GM21825 (cell line): ENCODE results near the gene RSBN1.
"Not testable (repeated sequence)": the region's sequence is repeated elsewhere in the genome, so short reads cannot be mapped to it uniquely, and the experiment has no call there.

Experiments used
- ATAC-seq: cut with Tn5 transposase; IDR thresholded peaks from one replicate; pipeline ENCODE4 v1.9.1; 2021; ENCODE audit warnings: mild to moderate bottlenecking, moderate library complexity; ENCODE audit not compliant: unreplicated experiment

Gene RSBN1

DNA sequence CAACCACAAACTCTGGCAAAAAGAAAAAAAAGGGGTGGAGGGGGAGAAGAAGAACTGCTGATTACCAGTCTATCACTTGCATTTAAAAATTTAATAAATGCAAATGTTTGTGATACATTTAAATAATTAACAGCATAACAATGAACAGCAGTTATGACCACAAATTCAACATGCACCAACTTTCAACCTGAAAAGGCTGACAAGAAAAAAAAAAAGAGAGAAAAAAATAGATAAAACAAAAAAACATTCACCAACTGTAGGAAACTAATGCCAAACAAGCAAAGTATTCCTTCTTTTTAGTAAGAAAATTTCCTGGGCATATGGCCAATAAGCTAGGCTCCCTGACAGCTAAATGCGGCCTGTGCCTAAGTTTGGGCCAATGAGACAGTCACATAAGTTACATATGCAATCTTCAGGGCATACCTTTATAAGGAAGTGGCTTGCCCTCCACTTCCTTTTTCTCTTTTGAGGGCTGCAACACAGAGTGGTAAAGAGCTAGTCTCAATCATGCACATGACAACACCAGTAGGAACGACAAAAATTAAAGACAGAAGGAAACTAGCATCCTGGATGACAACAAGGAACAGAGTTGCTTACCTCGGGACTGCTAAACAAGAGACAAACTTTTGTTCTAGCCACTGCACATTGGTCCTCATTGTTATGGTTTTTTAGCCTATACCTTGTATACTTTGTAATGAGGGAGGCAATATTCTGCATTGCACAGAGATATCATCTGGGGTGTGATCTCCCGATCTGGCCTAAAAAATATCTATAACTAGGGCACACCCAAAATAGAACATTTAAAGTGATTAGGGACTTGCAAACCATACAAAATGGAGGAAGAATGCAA, 28.8 kb downstream of the RSBN1 start:
- peak; percentile 89 for ATAC-seq

- ATAC-seq: no peak
Measured at GRCh38 chr1:113782406-113782805, 29.9 kb downstream of the RSBN1 start.

GRCh38 chr1:113780374-113781146, 31.7 kb downstream of the RSBN1 start:
- no peak for ATAC-seq

- no peak for ATAC-seq
Measured at GRCh38 chr1:113779542-113779941, 32.7 kb downstream of the RSBN1 start.

- no peak for ATAC-seq
Measured at GRCh38 chr1:113777561-113777960, 34.7 kb downstream of the RSBN1 start.

DNA sequence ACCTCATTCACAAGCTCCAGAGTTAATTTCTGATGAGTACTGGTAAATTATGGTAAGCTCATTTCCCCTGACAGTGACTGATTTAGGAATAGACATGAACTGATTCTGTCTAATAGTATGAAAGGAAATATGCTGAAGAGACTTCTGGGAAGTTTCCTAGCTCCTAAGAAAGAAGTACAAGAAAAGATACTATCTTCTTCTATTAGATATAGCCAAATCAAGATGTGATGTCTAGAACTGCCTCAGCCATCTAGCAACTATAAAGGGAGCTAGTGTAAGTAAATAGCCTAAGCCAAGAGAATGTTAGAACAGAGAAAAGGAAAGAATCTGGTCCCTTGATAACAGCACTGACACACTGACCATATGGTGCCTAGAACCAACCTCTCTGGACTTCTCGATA, 42.2 kb downstream of the RSBN1 start:
- ATAC-seq: no peak

- ATAC-seq: no peak
Measured at GRCh38 chr1:113769601-113769970, 42.7 kb downstream of the RSBN1 start.

- ATAC-seq: no peak
Measured at GRCh38 chr1:113768916-113769600, 43.2 kb downstream of the RSBN1 start.

GRCh38 chr1:113765306-113766230, 46.7 kb downstream of the RSBN1 start:
- ATAC-seq: no peak

DNA sequence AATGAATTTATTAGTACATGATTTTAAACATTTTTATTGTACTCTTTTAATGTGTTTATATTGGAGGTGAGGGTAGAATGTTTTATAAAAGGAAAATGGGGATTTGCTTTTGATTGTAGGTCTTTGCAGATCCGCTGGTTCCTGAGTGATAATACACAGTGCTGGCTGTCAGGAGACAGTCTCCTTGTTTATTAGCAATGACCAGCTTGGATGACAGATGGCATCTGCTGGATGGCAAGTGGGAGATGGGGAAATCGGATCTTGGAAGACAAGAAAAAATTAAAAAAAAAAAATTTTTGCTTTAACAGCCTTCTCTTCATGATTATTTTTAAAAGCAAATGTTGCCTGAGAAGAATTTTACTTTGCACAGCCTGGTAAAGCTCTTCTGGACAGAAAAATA, 48.6 kb downstream of the RSBN1 start:
- ATAC-seq: no peak

GRCh38 chr1:113761937-113762336, 50.3 kb downstream of the RSBN1 start:
- ATAC-seq: no peak

GRCh38 chr1:113760102-113761080, 51.9 kb downstream of the RSBN1 start:
- ATAC-seq: no peak

DNA sequence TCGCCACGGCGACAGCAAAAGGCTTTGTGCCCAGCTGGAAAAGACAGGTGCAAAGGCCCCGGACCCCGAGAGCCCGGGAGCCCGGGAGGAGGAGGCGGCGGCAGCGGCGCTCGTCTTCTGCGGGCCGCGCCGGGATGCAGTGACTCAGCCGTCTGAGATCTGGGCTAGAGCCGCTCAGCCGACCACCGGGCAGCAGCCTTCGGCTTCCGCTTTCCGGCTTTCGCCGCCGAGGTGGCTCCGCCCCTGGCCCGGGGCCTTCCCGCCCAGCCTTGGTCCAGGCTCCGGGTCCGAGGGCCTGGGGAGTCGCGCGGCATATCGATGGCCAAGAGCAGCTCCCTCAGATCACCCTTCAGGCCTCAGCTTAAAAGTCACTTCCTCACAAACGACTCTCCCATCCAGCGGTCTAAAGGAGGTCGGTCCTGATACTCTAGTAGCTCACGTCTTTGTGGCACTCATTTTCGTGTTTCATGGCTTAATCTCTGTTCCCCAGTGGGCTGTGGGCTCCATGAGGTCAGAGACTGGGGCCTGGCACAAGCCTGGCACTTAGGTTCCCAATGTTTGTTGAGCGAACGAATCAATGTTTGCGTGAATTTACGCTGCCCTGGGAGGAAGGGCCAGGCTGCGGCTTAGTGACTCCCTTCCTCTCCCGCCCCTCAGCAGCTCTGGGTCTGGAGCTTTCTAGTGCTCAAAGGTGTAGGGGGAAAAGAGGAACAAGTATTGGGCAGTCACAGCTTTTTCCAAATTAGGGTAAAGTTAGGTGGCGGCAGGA, 52.8 kb downstream of the RSBN1 start, which contains the start of gene PHTF1:
PHTF1 (minus strand) TSS at position 154 of the 769 bp plus-strand sequence. CDS start 783 bp downstream, outside the sequence.
- ATAC-seq: peak; percentile 82

GRCh38 chr1:113758631-113759332, 53.5 kb downstream of the RSBN1 start:
- ATAC-seq: peak; percentile 54

DNA sequence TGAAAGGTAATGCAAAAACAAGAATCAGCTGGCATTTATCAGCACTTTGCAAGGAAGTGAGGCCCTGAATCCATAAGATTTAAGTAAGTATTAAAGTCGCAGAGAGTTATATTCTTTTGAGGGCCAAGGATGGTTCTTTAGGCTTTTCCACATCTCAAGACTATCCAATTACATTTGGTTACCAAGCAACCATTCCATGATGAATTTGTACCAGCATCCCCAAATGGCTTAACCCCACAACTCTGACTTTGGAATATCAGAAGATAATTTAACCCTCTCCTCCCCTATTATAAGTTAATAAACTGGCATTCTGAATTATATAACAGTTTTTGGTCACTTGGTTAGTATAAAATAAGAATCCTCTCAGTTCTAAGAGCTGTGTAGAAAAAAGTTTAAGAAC, 55.8 kb downstream of the RSBN1 start:
- ATAC-seq: no peak

DNA sequence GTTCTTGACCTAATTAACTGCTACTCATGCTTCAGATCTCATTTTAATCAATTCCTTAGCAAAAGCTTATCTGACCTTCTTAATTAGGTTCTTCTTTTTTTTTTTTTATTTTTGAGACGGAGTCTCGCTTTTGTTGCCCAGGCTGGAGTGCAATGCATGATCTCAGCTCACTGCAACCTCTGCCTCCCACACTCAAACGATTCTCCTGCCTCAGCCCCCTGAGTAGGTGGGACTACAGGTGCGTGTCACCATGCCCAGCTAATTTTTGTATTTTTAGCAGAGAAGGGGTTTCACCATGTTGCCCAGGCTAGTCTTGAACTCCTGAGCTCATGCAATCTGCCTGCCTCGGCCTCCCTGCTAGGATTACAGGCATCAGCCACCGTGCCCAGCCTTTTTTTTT, 58.9 kb downstream of the RSBN1 start:
- not testable (repeated sequence) for ATAC-seq

DNA sequence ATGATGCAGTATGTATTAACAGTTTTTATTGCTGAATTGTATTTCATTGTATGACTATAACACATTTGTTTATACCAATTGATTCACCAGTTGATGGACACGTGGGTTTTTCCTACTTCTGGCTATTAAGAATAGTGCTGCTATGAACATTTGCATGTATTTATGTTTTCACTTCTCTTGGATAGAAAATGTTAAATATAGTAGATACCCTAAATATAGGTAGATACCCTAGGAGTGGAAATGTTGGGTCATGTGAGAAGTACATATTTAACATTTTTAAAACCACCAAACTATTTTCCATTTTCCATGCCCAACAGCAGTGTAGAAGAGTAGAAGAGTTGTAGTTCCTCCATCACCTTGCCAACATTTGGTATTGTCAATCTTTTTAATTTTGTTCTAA, 60.8 kb downstream of the RSBN1 start:
- no peak for ATAC-seq

DNA sequence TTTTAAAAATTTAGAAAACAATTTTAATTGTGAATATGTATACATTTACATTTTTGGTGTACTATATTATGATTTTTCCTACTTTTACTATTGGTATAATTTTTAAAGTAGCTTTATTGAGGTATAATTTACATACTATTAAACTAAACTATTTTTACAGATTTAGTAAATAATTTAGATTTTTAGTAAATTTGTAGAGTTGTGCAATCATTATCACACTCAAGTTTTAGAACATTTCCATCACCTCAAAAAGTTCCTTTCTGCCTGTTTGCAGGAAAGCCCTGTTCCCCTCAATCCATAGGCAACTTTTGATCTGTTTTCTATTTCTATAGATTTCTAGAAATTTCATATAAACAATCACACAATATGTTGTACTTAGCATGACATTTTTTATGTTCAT, 61.2 kb downstream of the RSBN1 start:
- no peak for ATAC-seq
